K562 (cell line): ENCODE measurements around the gene EIF4E. TPM values are rescaled to one million over a fixed set of nuclear protein-coding genes. Genes with fewer than 3 reads are reported as not detected.

Experiments
- AFF4 ChIP-seq: sonication (generic); formaldehyde crosslinking; IDR thresholded peaks from 2 replicates; pipeline ENCODE4 v1.8.0; 2023; ENCODE audit warnings: mild to moderate bottlenecking, missing genetic modification reagents
- FOXK2 ChIP-seq, 2 experiments: fragments of 450-650 bp; IDR thresholded peaks in 1 of 2; conservative IDR thresholded peaks in 1 of 2; 2 replicates each; pipeline ENCODE4 v1.6.1; 2016; ENCODE audit warnings: low read depth in 2 of 2, mild to moderate bottlenecking in 1 of 2
- HBP1 ChIP-seq: fragments of 450-650 bp; formaldehyde crosslinking; IDR thresholded peaks from 2 replicates; pipeline ENCODE4 v1.4.0; 2022; ENCODE audit warnings: missing genetic modification characterization
- HNRNPLL ChIP-seq: fragments of 200-400 bp; formaldehyde crosslinking; IDR thresholded peaks from 2 replicates; pipeline ENCODE4 v1.6.1; 2017; ENCODE audit warnings: low read length, low read depth, mild to moderate bottlenecking; ENCODE audit not compliant: poor library complexity, severe bottlenecking
- KDM1A ChIP-seq, 2 experiments: fragments of 450-650 bp; IDR thresholded peaks; 2 replicates each; pipeline ENCODE4 v1.6.1; 2016; ENCODE audit warnings: mild to moderate bottlenecking in 2 of 2
- NR4A1 ChIP-seq, 2 experiments: fragments of 250-450 bp in 1 of 2; fragments of 450-650 bp in 1 of 2; sonication (Bioruptor Pico) in 1 of 2; IDR thresholded peaks; 2 replicates each; pipeline versions ENCODE4 v1.4.0 to v1.6.1; 2016 to 2020; ENCODE audit warnings: mild to moderate bottlenecking in 2 of 2, missing compliant biosample characterization in 1 of 2, missing genetic modification characterization in 1 of 2, moderate library complexity in 1 of 2
- POLR2B ChIP-seq: fragments of 450-650 bp; IDR thresholded peaks from 2 replicates; pipeline ENCODE4 v1.6.1; 2018; ENCODE audit warnings: low read depth; ENCODE audit not compliant: partially characterized antibody
- RBM39 ChIP-seq: fragments of 200-400 bp; formaldehyde crosslinking; optimal IDR thresholded peaks from 2 replicates; pipeline ENCODE3; 2018; ENCODE audit warnings: low read depth, low read length
- RCOR1 ChIP-seq, 2 experiments: IDR thresholded peaks; 2 replicates each; pipeline ENCODE4 v1.6.1; 2012; ENCODE audit warnings: low read depth in 2 of 2, low read length in 2 of 2, borderline replicate concordance in 1 of 2, improper control_type of control experiment in 1 of 2
- SP2 ChIP-seq: IDR thresholded peaks from 2 replicates; pipeline ENCODE4 v1.6.1; 2011; ENCODE audit warnings: mild to moderate bottlenecking, low read depth, low read length, moderate library complexity; ENCODE audit not compliant: poor library complexity, severe bottlenecking; ENCODE audit errors: extremely low read depth
- TAF1 ChIP-seq: IDR thresholded peaks from 2 replicates; pipeline ENCODE4 v1.6.1; 2011; ENCODE audit warnings: mild to moderate bottlenecking, low read length, moderate library complexity; ENCODE audit not compliant: insufficient read depth, control insufficient read depth, severe bottlenecking; ENCODE audit errors: extremely low read depth
- THRB ChIP-seq: fragments of 450-650 bp; formaldehyde crosslinking; conservative IDR thresholded peaks from 2 replicates; pipeline ENCODE4 v1.4.0; 2022; ENCODE audit warnings: mild to moderate bottlenecking, missing genetic modification characterization
- ZBTB26 ChIP-seq: fragments of 450-650 bp; formaldehyde crosslinking; IDR thresholded peaks from 2 replicates; pipeline ENCODE4 v1.4.0; 2022; ENCODE audit warnings: missing genetic modification characterization
- ZEB2 ChIP-seq: fragments of 450-650 bp; IDR thresholded peaks from 2 replicates; pipeline ENCODE4 v1.6.1; 2016
- ZNF121 ChIP-seq: sonication (generic); formaldehyde crosslinking; conservative IDR thresholded peaks from 2 replicates; pipeline ENCODE4 v1.8.0; 2022; ENCODE audit warnings: missing genetic modification reagents
- ZNF165 ChIP-seq: fragments of 250-450 bp; sonication (Bioruptor Pico); IDR thresholded peaks from 2 replicates; pipeline ENCODE4 v1.4.0; 2020; ENCODE audit warnings: borderline replicate concordance
- ZNF24 ChIP-seq: fragments of 450-650 bp; IDR thresholded peaks from 2 replicates; pipeline ENCODE4 v1.6.1; 2016
- ZNF395 ChIP-seq: fragments of 200-800 bp; sonication (Bioruptor generic); IDR thresholded peaks from 2 replicates; pipeline ENCODE4 v1.6.1; 2017; ENCODE audit warnings: missing genetic modification characterization, missing compliant biosample characterization
- polyA plus RNA-seq, 8 experiments: library from polyadenylated mRNA; depleted of rRNA in 4 of 8; stranded (reverse) in 5 of 8; unstranded in 3 of 8; fragments of >200 nt; fragmentation: Nextera tagmentation in 2 of 8; fragmentation: Illumina TruSeq in 1 of 8; extraction: Ambion mirVana in 2 of 8; extraction: Trizol in 1 of 8; gene quantifications; 2 replicates each; pipeline versions ENCODE4 v1.2.1 to v1.2.3, GENCODE V29; 2011 to 2014; ENCODE audit warnings: inconsistent platforms in 1 of 8, missing spikeins in 1 of 8
- total RNA-seq, 7 experiments: library from RNA; depleted of rRNA in 6 of 7; stranded (reverse); fragments of >200 nt in 6 of 7; fragmentation: Illumina TruSeq in 2 of 7; extraction: Trizol in 2 of 7; gene quantifications; 2 replicates each; pipeline versions ENCODE4 v1.2.1 to v1.2.3, GENCODE V29; 2011 to 2021; ENCODE audit warnings: low replicate concordance in 1 of 7

EIF4E gene
- total and polyA plus RNA-seq, 9 of the 15 experiments (the other 6 are each of a cell fraction or from before 2014, with no cell fraction given): 164 to 489 (median 179) TPM

- TF ChIP-seq AFF4 (CRISPR knock-in tag) (peak; percentile 33; the same call in 1 of the 2 replicates), ZNF121 (CRISPR knock-in tag) (no peak), RBM39 (peak; percentile 44), SP2 (no peak), ZEB2 (no peak), ZNF165 (no peak), TAF1 (peak; percentile 87), HNRNPLL (peak; percentile 35), KDM1A (IDR thresholded peaks at IDR 0.05) (no peak), HBP1 (CRISPR knock-in tag) (peak; percentile 97), RCOR1 (IDR thresholded peaks at IDR 0.05; ENCODE audit: borderline replicate concordance in 1 of 2, low read depth in 2 of 2, low read length in 2 of 2) (0 out of 4 replicates have a peak, but pooled peaks of 1 of the 2 experiments have one; percentile 29), ZNF24 (peak; percentile 37; the same call in 1 of the 2 replicates), THRB (peak; percentile 63; the same call in 1 of the 2 replicates), NR4A1 (CRISPR knock-in tag; IDR thresholded peaks at IDR 0.05) (0 out of 2 replicates have a peak, but pooled peaks have one; percentile 10), NR4A1 (tag; IDR thresholded peaks at IDR 0.05) (no peak), ZBTB26 (0 out of 2 replicates have a peak, but pooled peaks have one; percentile 66), ZNF395 (CRISPR knock-in tag) (peak; percentile 83; the same call in 1 of the 2 replicates), FOXK2 (conservative IDR thresholded peaks at IDR 0.05 in 1 of 2, IDR thresholded peaks at IDR 0.05 in 1 of 2; ENCODE audit: low read depth in 2 of 2) (0 out of 4 replicates have a peak, but pooled peaks of 1 of the 2 experiments have one; percentile 19), POLR2B (peak; percentile 22)
These were observed 815 bp downstream of the EIF4E start (continued) for GRCh38 chr4:98928131-98928504.
